ENCODE measurements around the gene TOR1A.

GRCh38 chr9:129848712-129849441, 24.9 kb upstream of the TOR1A start:
- TF ChIP-seq CTCF (conservative IDR thresholded peaks at IDR 0.05) = no peak
- TF ChIP-seq ZFX (IDR thresholded peaks at IDR 0.05) = no peak

All from C4-2B (cell line).